Panc1 (cell line): Measurements from ENCODE around the gene WDR93.

Experiments
- CTCF ChIP-seq: fragments of 450-650 bp; IDR thresholded peaks from 2 replicates; pipeline ENCODE4 v1.5.1; 2017; ENCODE audit warnings: mild to moderate bottlenecking
- POLR2AphosphoS5 ChIP-seq: IDR thresholded peaks from 2 replicates; pipeline ENCODE4 v1.6.1; 2012; ENCODE audit warnings: mild to moderate bottlenecking, low read depth, low read length, moderate library complexity
- SIN3A ChIP-seq: IDR thresholded peaks from 2 replicates; pipeline ENCODE4 v1.6.1; 2012; ENCODE audit warnings: low read depth, mild to moderate bottlenecking, low read length, moderate library complexity, borderline replicate concordance; ENCODE audit not compliant: insufficient read depth
- TCF7L2 ChIP-seq: IDR thresholded peaks from 2 replicates; pipeline ENCODE4 v1.6.1; 2011; ENCODE audit warnings: mild to moderate bottlenecking, low read depth, low read length, inconsistent platforms
- TF ChIP-seq, protein P1 (sequence below), 2 experiments: IDR thresholded peaks; 2 replicates each; pipeline ENCODE4 v1.6.1; 2011 to 2012; ENCODE audit warnings: low read depth in 2 of 2, control low read depth in 1 of 2, low read length in 1 of 2, mild to moderate bottlenecking in 1 of 2, moderate library complexity in 1 of 2; ENCODE audit not compliant: insufficient read depth in 1 of 2

DNA sequence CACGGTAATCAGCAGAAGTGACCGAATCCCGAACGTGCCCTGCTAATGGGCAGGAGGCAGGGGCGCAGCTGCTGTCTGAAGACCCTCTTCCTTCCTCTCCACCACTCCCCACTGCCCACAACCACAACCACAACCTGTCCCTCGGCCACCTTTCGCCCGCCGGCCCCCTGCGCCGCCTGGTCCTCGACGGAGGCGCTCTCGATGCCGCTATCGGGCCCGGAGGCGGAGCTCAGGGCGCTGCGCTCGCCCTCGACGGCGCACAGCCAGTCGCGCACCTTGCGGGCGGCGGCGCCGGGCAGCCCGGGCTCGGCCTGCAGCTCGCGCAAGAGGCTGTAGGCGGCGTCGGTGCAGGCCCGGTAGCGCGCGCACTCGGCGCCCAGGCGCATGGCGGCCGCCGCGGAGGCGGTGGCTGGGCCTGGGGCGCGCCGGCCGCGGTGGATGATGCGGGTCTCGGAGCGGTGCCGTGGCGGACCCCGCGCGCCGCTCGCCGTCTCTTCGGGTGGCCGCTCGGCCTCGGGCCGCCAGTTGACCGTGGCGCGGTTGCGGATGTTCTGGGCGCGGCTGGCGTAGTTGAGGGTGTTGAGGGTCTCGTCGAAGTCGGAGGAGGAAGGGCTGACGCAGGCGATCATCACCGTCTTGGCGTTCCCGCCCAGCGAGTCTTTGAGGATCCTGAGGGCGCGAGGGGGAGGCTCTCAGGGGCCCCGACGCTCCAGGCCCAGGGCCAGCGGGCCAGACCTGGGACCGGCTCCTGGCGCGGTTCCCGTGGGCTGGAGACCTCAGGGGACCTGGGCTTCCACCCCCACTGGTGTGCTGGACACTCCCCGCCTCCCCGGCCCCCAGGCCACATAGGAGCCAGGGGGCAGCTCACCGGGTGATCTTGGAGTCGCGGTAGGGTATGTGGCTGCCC lies 42.3 kb upstream of the WDR93 start:
- TF ChIP-seq SIN3A (no peak), CTCF (no peak), TCF7L2 (no peak), POLR2AphosphoS5 (no peak)
- TF ChIP-seq, protein P1, sequence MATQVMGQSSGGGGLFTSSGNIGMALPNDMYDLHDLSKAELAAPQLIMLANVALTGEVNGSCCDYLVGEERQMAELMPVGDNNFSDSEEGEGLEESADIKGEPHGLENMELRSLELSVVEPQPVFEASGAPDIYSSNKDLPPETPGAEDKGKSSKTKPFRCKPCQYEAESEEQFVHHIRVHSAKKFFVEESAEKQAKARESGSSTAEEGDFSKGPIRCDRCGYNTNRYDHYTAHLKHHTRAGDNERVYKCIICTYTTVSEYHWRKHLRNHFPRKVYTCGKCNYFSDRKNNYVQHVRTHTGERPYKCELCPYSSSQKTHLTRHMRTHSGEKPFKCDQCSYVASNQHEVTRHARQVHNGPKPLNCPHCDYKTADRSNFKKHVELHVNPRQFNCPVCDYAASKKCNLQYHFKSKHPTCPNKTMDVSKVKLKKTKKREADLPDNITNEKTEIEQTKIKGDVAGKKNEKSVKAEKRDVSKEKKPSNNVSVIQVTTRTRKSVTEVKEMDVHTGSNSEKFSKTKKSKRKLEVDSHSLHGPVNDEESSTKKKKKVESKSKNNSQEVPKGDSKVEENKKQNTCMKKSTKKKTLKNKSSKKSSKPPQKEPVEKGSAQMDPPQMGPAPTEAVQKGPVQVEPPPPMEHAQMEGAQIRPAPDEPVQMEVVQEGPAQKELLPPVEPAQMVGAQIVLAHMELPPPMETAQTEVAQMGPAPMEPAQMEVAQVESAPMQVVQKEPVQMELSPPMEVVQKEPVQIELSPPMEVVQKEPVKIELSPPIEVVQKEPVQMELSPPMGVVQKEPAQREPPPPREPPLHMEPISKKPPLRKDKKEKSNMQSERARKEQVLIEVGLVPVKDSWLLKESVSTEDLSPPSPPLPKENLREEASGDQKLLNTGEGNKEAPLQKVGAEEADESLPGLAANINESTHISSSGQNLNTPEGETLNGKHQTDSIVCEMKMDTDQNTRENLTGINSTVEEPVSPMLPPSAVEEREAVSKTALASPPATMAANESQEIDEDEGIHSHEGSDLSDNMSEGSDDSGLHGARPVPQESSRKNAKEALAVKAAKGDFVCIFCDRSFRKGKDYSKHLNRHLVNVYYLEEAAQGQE (IDR thresholded peaks at IDR 0.05; ENCODE audit: insufficient read depth in 1 of 2, low read depth in 2 of 2, low read length in 1 of 2): no peak
